Fibroblast of villous mesenchyme (primary cell): ENCODE results near the gene SLC16A7. TPM values are rescaled to one million over a fixed set of nuclear protein-coding genes. Genes with fewer than 3 reads are reported as not detected.

Experiments used
- DNase-seq: peaks from one replicate; pipeline ENCODE4 v3.0.0-alpha.2; 2010; ENCODE audit warnings: low read depth
- H3K4me3 ChIP-seq: 2 replicates; pipeline ENCODE4 v1.5.1; 2011; ENCODE audit warnings: low read depth, mild to moderate bottlenecking, low read length
- total RNA-seq: library from RNA; depleted of rRNA; stranded (reverse); fragments of >200 nt; gene quantifications from 2 replicates; pipeline ENCODE4 v1.2.3, GENCODE V29; 2012
- TF ChIP-seq, protein P1 (sequence below): IDR thresholded peaks from 2 replicates; pipeline ENCODE4 v1.5.1; 2012; ENCODE audit warnings: low read depth, mild to moderate bottlenecking, low read length; ENCODE audit not compliant: insufficient read depth

The SLC16A7 gene, protein sequence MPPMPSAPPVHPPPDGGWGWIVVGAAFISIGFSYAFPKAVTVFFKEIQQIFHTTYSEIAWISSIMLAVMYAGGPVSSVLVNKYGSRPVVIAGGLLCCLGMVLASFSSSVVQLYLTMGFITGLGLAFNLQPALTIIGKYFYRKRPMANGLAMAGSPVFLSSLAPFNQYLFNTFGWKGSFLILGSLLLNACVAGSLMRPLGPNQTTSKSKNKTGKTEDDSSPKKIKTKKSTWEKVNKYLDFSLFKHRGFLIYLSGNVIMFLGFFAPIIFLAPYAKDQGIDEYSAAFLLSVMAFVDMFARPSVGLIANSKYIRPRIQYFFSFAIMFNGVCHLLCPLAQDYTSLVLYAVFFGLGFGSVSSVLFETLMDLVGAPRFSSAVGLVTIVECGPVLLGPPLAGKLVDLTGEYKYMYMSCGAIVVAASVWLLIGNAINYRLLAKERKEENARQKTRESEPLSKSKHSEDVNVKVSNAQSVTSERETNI
- total RNA-seq, result 31.2 and 32.0 TPM in 2 replicates

DNA sequence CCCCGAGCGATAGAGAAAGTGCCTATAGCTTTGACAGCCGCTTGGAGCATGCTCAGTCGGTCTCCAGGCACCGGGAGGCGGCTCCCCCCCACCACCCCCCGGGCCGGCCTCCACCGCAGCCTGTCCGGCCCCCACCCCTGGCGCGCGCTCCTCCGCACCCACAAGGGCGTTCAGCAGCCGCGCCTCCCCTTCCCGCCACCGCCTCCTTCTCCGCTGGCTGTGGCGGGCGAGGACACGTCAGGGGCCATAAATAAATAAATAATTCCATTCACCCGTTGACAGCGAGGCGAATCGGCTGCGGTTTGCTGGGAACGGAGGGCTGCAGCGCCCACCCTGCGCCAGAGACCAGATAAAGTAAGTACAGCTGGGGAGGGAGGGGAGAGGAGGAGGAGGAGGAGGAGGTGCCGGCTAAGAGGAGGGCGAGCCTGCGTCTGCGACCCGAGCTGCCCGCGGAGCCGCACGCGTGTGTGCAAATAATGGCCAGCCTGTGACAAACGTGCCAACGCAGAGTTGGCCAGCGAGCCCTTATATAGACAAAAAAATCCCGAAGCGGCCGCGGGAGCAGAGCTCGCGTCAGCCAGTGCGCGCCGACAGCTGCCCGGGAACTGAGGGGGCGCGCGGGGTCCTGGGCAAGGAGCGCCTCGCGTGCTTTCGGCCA, at the start of gene SLC16A7:
SLC16A7 (plus strand) TSS at position 147 of the 658 bp plus-strand sequence. CDS start 108,773 bp downstream, outside the sequence.
- TF ChIP-seq, protein P1, sequence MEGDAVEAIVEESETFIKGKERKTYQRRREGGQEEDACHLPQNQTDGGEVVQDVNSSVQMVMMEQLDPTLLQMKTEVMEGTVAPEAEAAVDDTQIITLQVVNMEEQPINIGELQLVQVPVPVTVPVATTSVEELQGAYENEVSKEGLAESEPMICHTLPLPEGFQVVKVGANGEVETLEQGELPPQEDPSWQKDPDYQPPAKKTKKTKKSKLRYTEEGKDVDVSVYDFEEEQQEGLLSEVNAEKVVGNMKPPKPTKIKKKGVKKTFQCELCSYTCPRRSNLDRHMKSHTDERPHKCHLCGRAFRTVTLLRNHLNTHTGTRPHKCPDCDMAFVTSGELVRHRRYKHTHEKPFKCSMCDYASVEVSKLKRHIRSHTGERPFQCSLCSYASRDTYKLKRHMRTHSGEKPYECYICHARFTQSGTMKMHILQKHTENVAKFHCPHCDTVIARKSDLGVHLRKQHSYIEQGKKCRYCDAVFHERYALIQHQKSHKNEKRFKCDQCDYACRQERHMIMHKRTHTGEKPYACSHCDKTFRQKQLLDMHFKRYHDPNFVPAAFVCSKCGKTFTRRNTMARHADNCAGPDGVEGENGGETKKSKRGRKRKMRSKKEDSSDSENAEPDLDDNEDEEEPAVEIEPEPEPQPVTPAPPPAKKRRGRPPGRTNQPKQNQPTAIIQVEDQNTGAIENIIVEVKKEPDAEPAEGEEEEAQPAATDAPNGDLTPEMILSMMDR, result no peak
- peak; percentile 80 for DNase-seq
- H3K4me3 ChIP-seq, result peak within 1 kb of the TSS; percentile 61

DNA sequence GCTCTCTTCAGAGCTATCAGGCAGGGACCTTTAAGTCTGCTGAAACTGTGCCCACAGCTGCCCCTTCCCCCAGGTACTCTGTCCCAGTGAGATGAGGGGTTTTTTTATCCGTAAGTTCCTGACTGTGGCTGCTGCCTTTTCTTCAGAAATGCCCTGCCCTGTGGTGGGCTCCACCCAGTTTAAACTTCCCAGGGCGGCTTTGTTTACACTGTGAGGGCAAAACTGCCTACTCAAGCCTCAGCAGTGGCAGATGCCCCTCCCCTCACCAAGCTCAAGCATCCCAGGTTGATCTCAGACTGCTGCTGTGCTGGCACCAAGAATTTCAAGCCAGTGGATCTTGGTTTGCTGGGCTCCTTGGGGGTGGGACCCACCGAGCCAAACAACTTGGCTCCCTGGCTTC, 46.9 kb upstream of the SLC16A7 start:
- TF ChIP-seq, protein P1, result no peak
- no peak overlapping the region for H3K4me3 ChIP-seq
- no peak for DNase-seq

DNA sequence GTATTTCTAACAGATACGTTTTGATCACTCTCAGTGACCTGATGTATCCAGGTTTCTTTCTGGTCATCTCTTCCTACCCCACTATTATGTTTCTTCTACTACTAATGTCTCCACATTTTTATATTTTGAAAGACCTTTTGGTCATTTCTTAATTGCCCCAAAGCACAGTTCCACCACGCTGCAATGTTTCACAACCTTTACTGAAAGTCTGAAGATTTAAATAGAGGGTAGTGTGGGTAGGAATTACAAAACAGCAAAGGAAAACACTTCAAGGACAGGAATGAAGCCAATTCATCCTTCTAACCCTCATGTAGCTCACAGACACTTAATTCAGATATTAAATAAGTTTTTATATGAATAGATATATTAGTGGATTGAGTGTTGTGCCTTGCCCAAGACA, 36.1 kb upstream of the SLC16A7 start:
- H3K4me3 ChIP-seq, result no peak overlapping the region
- no peak for DNase-seq
- TF ChIP-seq, protein P1, result no peak

DNA sequence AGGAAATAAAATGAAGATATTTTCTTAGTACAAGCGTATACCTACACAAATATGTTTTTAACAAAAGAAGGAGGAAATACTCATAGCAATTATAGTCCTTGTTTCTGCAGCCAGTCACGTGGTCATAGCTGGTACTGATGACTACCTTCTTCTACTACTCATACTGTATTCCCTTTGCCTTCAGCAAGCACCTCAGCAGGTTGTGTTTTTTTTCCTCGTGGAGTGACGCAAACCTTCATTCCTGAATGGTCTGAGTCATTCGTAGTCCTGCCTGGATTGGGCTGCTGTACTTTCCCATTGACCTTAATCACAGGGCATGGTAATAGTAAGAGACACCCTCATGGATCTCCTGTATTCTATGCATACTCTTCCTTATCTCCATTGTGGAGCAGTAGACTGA, 25.7 kb upstream of the SLC16A7 start:
- no peak overlapping the region for H3K4me3 ChIP-seq
- no peak for DNase-seq
- TF ChIP-seq, protein P1, result no peak

DNA sequence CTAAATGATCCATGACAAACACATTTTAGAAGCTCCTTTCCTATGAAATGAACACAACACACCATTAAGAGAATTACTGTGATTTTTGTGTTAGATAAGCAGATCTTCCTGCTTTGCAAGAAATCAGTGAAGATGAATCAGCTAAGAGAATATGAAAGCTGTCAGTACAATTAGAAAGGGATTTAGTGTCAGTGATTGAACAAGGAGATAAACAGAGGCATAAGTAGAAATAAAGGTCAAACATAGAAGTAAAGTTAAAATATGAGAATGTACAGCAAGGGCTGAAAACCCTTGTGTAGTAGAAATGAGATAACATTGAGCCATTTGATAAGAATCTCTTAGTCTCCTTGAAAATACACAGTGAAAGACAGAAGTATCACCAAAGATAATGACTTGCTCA, 21.4 kb upstream of the SLC16A7 start:
- no peak overlapping the region for H3K4me3 ChIP-seq
- DNase-seq, result no peak
- TF ChIP-seq, protein P1, result no peak

DNA sequence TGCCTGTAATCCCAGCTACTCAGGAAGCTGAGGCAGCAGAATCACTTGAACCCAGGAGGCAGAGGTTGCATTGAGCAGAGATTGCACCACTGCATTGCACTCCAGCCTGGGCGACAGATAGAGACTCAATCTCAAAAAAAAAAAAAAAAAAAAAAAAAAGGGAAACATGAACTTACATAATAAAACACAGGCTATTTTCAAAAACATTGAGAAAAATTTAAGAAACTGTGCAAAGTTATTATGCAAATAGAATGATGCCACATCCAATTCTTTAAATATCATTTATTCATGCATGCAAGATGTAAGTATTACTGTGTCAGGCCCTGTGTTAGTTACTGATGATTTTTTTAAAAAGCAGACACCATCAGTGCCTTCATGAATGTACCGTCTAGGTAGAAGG, 20.0 kb upstream of the SLC16A7 start:
- H3K4me3 ChIP-seq, result no peak overlapping the region
- no peak for DNase-seq
- TF ChIP-seq, protein P1, result no peak
